HG03521 (cell line): ENCODE measurements around the gene PGR.

Source experiments
- ATAC-seq: cut with Tn5 transposase; IDR thresholded peaks from one replicate; pipeline ENCODE4 v1.9.1; 2021; ENCODE audit warnings: mild to moderate bottlenecking, moderate library complexity; ENCODE audit not compliant: unreplicated experiment

Gene PGR

GRCh38 chr11:101129203-101129943, at the start of gene PGR:
TSS of gene PGR (minus strand) at chr11:101129813. CDS start at chr11:101129070, 743 bp downstream.
- no peak for ATAC-seq

- no peak for ATAC-seq
These were observed 46.8 kb upstream of the PGR start for GRCh38 chr11:101176381-101176780.

GRCh38 chr11:101169944-101170343, 40.3 kb upstream of the PGR start:
- no peak for ATAC-seq

- no peak for ATAC-seq
These were observed 36.4 kb upstream of the PGR start for GRCh38 chr11:101166038-101166437.

- no peak for ATAC-seq
These were observed 28.5 kb upstream of the PGR start for GRCh38 chr11:101158119-101158518.

GRCh38 chr11:101138245-101138930, 8.8 kb upstream of the PGR start:
- ATAC-seq = no peak

- no peak for ATAC-seq
These were observed 3.6 kb upstream of the PGR start for GRCh38 chr11:101133190-101133589.

- no peak for ATAC-seq
These were observed 926 bp downstream of the PGR start for GRCh38 chr11:101128571-101129202.

- no peak for ATAC-seq
These were observed 1.7 kb downstream of the PGR start for GRCh38 chr11:101127699-101128570.

GRCh38 chr11:101127197-101127698, 2.4 kb downstream of the PGR start:
- no peak for ATAC-seq

GRCh38 chr11:101126551-101127196, 2.9 kb downstream of the PGR start:
- ATAC-seq = no peak

GRCh38 chr11:101115671-101116160, 13.9 kb downstream of the PGR start:
- no peak for ATAC-seq

GRCh38 chr11:101113540-101113939, 16.1 kb downstream of the PGR start:
- ATAC-seq = no peak

GRCh38 chr11:101104716-101105115, 24.9 kb downstream of the PGR start:
- ATAC-seq = no peak

GRCh38 chr11:101103433-101103832, 26.2 kb downstream of the PGR start:
- no peak for ATAC-seq

GRCh38 chr11:101100601-101101000, 29.0 kb downstream of the PGR start:
- no peak for ATAC-seq

- ATAC-seq = no peak
These were observed 33.4 kb downstream of the PGR start for GRCh38 chr11:101096036-101096704.

GRCh38 chr11:101091781-101092180, 37.8 kb downstream of the PGR start:
- ATAC-seq = no peak

GRCh38 chr11:101090679-101091270, 38.8 kb downstream of the PGR start:
- no peak for ATAC-seq
